Right lobe of liver (tissue), 6 donors: ENCODE results near the gene BEAN1. TPM values are rescaled to one million over a fixed set of nuclear protein-coding genes. Genes with fewer than 3 reads are reported as not detected.

ENCODE experiments used
- ATAC-seq, 4 donors: fragments of 200-7000 bp; cut with Tn5 transposase; one replicate each; pipeline ENCODE4 v1.9.1; 2020; ENCODE audit warnings: mild to moderate bottlenecking in 4 of 4, moderate library complexity in 4 of 4
- DNase-seq, 3 donors: peaks; one replicate each; pipeline ENCODE4 v3.0.0-alpha.2; 2020
- H3K27ac ChIP-seq, 3 donors: fragments of 200-600 bp; one replicate each; pipeline ENCODE4 v1.8.0; 2022
- H3K27me3 ChIP-seq, 2 donors: fragments of 200-600 bp; one replicate each; pipeline ENCODE4 v1.8.0; 2022
- H3K36me3 ChIP-seq, 4 donors: fragments of 200-600 bp; sonication (generic) in 1 of 4; one replicate each; pipeline versions ENCODE4 v1.5.1 to v1.8.0; 2017 to 2022; ENCODE audit warnings: control low read depth in 1 of 4
- H3K4me1 ChIP-seq, 4 donors: fragments of 200-600 bp; sonication (generic) in 1 of 4; one replicate each; pipeline versions ENCODE4 v1.5.1 to v1.8.0; 2017 to 2022; ENCODE audit warnings: control low read depth in 1 of 4
- H3K4me3 ChIP-seq, 3 donors: fragments of 200-600 bp; one replicate each; pipeline ENCODE4 v1.8.0; 2022
- H3K9me3 ChIP-seq, 4 donors: fragments of 200-600 bp; sonication (generic) in 1 of 4; one replicate each; pipeline versions ENCODE4 v1.5.1 to v1.8.0; 2017 to 2022; ENCODE audit warnings: control low read depth in 1 of 4
- CTCF ChIP-seq, 4 donors: fragments of 200-600 bp in 3 of 4; fragments of 450-650 bp in 1 of 4; IDR thresholded peaks; one replicate each; pipeline versions ENCODE4 v1.5.1 to v1.8.0; 2016 to 2022; ENCODE audit warnings: antibody characterized with exemption in 4 of 4, mild to moderate bottlenecking in 2 of 4
- POLR2A ChIP-seq: fragments of 450-650 bp; IDR thresholded peaks from one replicate; pipeline ENCODE4 v1.6.1; 2017; ENCODE audit warnings: antibody characterized with exemption, mild to moderate bottlenecking
- WGBS: methylation state at CpG from one replicate; pipeline ENCODE4 v1.1.6; 2018; ENCODE audit warnings: low coverage, low lambda C conversion rate; ENCODE audit not compliant: insufficient coverage; ENCODE audit errors: missing lambda C conversion rate; 5-methylcytosine and 5-hydroxymethylcytosine counted together
- intact Hi-C, 2 donors: fragments of 100-400 bp; cut with DNase I; formaldehyde crosslinking; loops; one replicate each; pipeline versions ENCODE4 v1.11.2 to v1.14.1; 2022
- total RNA-seq, 6 experiments: library from RNA; depleted of rRNA in 2 of 6; stranded (reverse); fragments of >200 nt in 2 of 6; fragmentation: NEBNext Ultra II Directional in 3 of 6; extraction: Animal tissue kit (Norgen Biotek cat#: 25700) in 3 of 6; gene quantifications; one replicate each; pipeline versions ENCODE4 v1.1.0 to v1.2.4, GENCODE V29; 2016 to 2023
- donor health status: DM: no; HTN: yes; CAD: no.
- donor health status: DM: no; HTN: no; CAD: no.
- donor health status: DM: no; HTN: no; CAD: no.
- donor health status: DM: no; HTN: yes; CAD: no.
- donor health status: DM: no; HTN: yes; CAD: no.

Gene BEAN1
- total RNA-seq, 6 experiments from 2014 or later = 0.09 to 0.26 (median 0.10) TPM; not detected in 3

- Histone ChIP-seq H3K4me1 (no peaks in the 10 kb centered on the region), H3K27me3 (no peaks in the 10 kb centered on the region), H3K9me3 (no peaks in the 10 kb centered on the region), H3K36me3 (no peaks in the 10 kb centered on the region), H3K27ac (no peak overlapping the region), H3K4me3 (no peak overlapping the region)
- intact Hi-C loops = no loop called here
- no peak for DNase-seq
- no peak for TF ChIP-seq CTCF (IDR thresholded peaks at IDR 0.05)
- TF ChIP-seq POLR2A = no peak
- 56% methylated on average over 1 of the region's 5 CpGs for WGBS
- ATAC-seq = no peak
Measured at GRCh38 chr16:66439051-66439730, 12.1 kb downstream of the BEAN1 start.

GRCh38 chr16:66440271-66440802 lies 13.2 kb downstream of the BEAN1 start:
- 63% methylated on average over 8 of the region's 10 CpGs for WGBS
- intact Hi-C loops = no loop called here
- Histone ChIP-seq H3K27ac (no peak overlapping the region), H3K4me3 (no peak overlapping the region), H3K27me3 (no peaks in the 10 kb centered on the region), H3K9me3 (no peaks in the 10 kb centered on the region), H3K36me3 (no peaks in the 10 kb centered on the region), H3K4me1 (no peaks in the 10 kb centered on the region)
- TF ChIP-seq CTCF (IDR thresholded peaks at IDR 0.05) (no peak), POLR2A (no peak)
- ATAC-seq (no peak), DNase-seq (no peak)

GRCh38 chr16:66440970-66441369 lies 13.9 kb downstream of the BEAN1 start:
- Histone ChIP-seq H3K36me3 (no peaks in the 10 kb centered on the region), H3K27me3 (no peaks in the 10 kb centered on the region), H3K27ac (no peak overlapping the region), H3K9me3 (no peaks in the 10 kb centered on the region), H3K4me1 (no peaks in the 10 kb centered on the region), H3K4me3 (no peak overlapping the region)
- WGBS = 78% methylated on average over 7 of the region's 11 CpGs
- ATAC-seq = no peak
- intact Hi-C loops = no loop called here
- no peak for DNase-seq
- TF ChIP-seq CTCF (IDR thresholded peaks at IDR 0.05) (no peak), POLR2A (no peak)

GRCh38 chr16:66441586-66442375 lies 14.7 kb downstream of the BEAN1 start:
- no peak for ATAC-seq
- 43% methylated on average over 1 of the region's 7 CpGs for WGBS

More at GRCh38 chr16:66441586-66442375, 14.7 kb downstream of the BEAN1 start:
- Histone ChIP-seq H3K36me3 (no peaks in the 10 kb centered on the region), H3K4me3 (no peak overlapping the region), H3K9me3 (no peaks in the 10 kb centered on the region), H3K27me3 (no peaks in the 10 kb centered on the region), H3K4me1 (no peaks in the 10 kb centered on the region), H3K27ac (no peak overlapping the region)
- DNase-seq = no peak
- intact Hi-C loops = no loop called here
- TF ChIP-seq POLR2A = no peak
- TF ChIP-seq CTCF (IDR thresholded peaks at IDR 0.05) = no peak
